OCI-M2 (cell line): ENCODE results near the gene DEGS2.

Source experiments
- DNase-seq: peaks from one replicate; lab custom pipeline; 2025; ENCODE audit not compliant: unreplicated experiment; lab: John Stamatoyannopoulos, UW

DEGS2 gene

DNA sequence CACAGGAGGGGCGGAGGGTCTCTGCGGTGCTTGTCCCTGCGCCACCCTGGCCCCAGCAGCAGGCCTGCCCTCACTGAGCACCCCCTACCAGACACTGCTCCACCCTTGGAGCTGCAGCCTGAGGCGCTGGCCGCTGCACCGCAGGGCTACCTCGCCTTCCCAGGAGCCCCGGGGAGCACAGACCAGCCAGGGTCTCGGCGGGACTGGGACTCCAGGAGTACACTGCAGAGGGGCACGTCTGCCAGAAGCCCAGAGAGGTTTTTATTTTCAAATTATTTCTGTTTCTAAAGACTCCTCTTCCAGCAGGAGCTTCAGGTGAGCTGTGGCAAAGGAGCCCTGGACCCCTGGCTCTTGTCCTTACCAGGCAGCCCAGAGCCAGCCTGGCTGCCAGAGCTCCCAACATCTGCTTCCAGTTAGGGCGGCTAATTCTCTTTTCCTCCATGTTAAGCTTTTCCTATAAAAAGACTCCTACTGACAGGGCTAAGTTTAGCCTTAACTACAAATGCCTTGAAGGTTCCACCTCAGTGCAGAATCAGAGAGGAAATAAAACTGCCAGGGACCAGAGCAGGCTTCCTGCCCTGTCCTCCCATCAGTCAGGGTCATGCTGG, 26.4 kb downstream of the DEGS2 start:
- no peak for DNase-seq

DNA sequence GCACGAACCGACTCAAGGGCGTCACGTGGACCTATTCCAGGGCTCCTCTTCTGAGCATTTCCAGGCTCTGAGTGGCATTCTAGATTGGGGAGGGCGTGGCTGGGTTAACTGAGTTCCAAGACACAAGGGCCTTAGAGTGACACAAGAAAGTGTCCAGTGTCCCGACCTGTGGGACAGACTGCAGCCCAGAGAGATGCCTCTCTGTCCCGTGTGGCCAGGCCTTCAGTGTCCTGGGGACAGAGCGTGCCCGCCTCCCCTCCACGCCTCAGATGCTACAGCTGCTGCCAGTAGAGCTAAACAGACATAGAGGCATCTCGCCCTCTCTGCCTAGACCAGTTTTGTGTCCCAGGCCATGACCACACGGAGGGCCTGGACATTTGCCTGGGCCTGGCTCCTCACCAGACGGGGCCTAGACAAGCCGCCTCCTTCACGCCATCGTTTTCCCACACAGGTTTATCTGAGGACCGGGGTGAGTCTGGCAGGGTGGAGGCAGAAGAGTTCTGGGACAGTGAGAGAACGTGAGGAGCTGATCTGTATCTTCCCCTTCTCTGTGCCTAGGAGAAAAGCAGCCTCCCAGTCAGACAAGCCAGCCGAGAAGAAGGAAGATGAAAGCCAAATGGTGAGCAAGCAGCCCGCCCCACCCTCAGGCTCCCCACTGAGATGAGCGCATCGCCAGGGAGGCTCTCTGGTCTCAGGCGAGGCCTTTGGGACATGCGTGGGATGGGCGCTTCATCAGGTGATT, 27.1 kb downstream of the DEGS2 start:
- no peak for DNase-seq

GRCh38 chr14:100131181-100131580, 28.3 kb downstream of the DEGS2 start:
- DNase-seq, result no peak

GRCh38 chr14:100130521-100130920, 28.9 kb downstream of the DEGS2 start:
- no peak for DNase-seq

GRCh38 chr14:100129161-100129589, 30.3 kb downstream of the DEGS2 start:
- no peak for DNase-seq

DNA sequence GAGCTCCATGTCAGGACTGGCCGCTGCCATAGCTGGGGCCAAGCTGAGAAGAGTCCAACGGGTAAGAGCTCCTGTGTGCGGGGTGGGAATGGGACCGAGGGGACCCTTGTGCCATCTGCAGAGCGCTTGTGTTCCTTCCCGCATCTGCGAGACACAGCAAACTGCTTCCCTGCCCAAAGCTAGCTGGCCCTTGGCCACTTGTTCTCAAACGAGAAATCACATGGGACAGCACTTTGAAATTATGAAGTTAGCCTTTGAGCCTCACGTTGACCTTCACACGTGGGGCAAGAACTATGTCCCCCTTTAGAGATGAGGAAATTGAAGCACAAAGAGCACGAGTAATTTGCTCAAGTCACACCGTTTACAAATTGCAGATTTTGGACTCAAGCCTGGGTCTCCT, 30.8 kb downstream of the DEGS2 start:
- no peak for DNase-seq

DNA sequence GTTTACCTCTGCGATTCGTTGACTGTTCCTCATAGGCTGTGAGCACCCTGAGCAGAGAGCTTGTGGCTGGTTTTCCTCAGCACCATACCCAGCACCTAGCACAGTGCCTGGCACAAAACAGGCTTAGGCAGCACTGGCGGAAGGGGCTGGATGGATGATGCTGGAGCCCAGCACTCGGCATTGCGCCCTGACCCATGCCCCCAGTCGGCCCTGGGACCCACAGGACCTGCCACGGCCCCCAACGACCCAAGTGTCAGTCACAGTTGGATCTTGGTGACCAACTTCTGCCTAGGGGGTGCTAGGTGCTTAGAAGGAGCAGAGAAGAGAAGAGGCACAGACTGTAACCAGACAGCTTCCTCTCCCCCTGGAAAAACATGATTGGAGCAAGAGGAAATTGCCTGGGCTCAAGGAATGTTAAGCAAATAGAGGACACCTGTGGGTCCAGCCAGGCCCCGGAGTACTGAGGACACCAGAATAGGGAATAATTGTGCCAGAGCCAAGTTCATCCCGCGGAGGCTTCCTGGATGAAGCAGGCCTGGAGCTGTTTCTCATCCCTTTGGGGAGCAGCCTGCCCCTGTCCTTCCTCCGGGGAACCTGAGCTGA, 31.5 kb downstream of the DEGS2 start:
- no peak for DNase-seq

DNA sequence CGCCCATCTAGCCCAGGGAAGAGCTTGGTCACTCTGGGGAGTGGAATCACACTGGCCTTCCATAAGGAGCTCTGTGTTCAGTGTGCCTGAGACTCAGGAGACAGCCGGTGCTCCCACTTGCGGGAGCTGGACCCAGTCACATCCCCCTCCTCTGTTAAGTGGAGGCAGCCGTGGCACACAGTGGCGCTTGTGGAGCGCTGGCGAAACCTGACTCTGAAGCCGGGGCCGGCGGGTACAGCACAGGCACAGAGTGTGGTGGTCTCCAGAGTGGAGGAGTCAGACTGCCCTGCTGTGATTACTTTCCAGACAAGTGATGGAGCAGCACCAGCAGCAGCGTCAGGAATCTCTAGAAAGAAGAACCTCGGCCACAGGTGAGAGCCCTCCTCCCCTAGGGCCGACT, 33.0 kb downstream of the DEGS2 start:
- no peak for DNase-seq

DNA sequence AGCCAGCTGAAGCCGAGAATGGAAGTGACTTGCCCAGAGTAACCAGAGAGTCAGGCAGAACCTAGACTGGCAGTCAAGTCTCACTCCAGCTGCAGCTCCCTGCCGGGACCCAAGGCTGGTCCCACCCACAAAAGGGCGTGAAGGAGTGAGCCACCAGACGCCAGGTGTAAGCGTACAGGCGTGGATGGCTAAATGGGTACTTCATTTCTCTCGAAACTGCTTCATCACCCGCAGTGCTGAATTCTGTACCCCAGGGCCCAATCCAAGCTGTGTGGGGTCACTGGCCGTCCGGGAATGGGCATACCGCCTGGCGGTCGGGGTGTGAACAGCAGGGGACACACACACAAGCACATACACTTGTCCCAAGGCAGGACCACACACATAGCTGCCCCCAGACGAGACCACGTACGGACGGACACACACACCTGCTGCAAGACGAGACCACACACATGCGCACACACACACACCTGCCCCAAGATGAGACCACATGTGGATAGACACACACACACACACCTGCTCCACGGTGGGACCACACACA, 34.8 kb downstream of the DEGS2 start:
- DNase-seq, result no peak

DNA sequence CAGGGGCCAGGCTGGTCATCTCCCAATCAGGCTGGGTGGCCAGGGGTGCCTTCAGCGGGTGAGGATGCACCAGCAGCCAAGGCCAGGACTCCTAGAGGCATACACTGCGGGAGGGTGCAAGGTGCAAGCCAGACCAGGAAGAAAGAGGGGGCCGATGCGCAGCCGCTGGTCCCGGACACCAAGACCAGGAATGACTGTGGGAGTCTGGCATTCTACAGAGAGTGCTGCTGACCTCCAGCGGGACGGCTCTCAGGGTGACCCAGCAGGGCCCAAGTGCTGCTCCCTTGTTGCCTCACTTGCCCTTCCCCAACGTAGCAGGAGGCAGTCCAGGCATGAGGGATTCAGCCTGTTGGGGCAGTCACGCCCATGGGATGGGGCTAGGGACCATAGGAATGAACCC, 35.8 kb downstream of the DEGS2 start:
- DNase-seq, result no peak

GRCh38 chr14:100122481-100123223, 36.8 kb downstream of the DEGS2 start:
- no peak for DNase-seq

- DNase-seq, result no peak
These were observed 37.6 kb downstream of the DEGS2 start for GRCh38 chr14:100121643-100122480.

- DNase-seq, result no peak
These were observed 38.7 kb downstream of the DEGS2 start for GRCh38 chr14:100120522-100121269.

DNA sequence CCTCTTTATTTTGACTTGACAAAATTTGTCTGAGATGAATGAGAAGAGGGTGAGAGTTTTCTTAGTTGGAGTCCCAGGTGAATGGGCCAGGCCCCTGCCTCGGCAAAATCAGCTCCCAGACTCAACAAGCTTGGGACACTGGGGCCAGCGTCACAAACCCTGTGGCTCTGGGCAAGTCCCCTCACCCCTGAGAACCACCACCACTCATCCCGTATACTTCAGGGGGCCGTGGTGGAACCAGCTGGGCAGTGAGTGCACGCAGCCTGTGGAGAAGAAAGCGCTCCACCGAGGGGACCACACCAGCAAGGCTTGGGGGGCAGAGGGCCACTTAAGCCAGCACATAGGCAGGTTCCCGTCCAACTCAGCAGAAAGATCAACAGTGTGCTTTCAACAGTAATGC, 40.2 kb downstream of the DEGS2 start:
- no peak for DNase-seq

GRCh38 chr14:100118396-100119011, 40.9 kb downstream of the DEGS2 start:
- no peak for DNase-seq

- no peak for DNase-seq
These were observed 41.6 kb downstream of the DEGS2 start for GRCh38 chr14:100117633-100118395.

GRCh38 chr14:100117026-100117425, 42.4 kb downstream of the DEGS2 start:
- no peak for DNase-seq

GRCh38 chr14:100116134-100116533, 43.3 kb downstream of the DEGS2 start:
- DNase-seq, result no peak

GRCh38 chr14:100115726-100116125, 43.7 kb downstream of the DEGS2 start:
- no peak for DNase-seq
